Activated CD8-positive, alpha-beta memory T cell treated with anti-CD3 and anti-CD28 coated beads, Interleukin-2, amount 50 U/mL, for 1 hour (primary cell): ENCODE results near the gene CCNG2.

ENCODE experiments used
- DNase-seq: peaks from one replicate; pipeline ENCODE4 v3.0.0-alpha.2; 2020; ENCODE audit errors: extremely low read depth

CCNG2 gene

DNA sequence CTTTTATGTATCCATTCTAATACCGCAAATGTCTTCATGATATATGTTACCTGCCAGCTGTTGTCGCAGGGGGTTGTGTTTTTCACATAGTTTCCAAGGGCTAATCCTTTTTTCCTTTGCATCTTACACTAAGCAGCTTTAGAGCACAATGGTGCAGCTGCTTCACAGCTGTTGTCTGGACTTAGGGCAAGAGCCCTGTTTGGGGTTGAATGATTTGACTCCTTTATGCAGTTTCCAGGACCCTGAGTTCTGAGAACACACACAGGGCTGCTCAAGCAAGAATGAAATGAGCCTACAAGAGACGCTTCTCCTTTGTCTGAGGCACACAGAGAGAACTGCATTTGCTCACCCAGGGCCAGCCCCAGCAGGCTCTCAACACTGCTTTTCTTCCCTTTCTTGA is 20.2 kb downstream of the CCNG2 start:
- DNase-seq = no peak

DNA sequence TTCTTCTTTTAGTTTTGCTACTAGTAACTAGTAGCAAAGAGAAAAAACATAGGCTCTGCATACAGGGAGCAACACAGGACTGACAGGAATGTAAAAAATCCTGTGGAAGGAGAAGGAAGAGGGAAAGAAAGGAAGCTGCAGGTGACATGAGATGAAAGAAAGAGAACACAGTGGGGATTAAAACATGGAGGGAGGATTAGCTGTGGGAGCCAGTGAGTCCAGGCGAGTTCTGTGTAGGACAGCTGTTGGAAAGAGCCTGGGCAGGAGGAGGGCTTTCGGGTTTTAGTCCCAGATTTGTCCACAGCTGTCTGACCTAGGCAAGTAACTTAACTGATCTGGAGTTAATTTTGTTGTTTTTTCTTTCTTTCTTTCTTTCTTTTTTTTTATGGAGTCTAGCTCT is 21.6 kb downstream of the CCNG2 start:
- DNase-seq = no peak

DNA sequence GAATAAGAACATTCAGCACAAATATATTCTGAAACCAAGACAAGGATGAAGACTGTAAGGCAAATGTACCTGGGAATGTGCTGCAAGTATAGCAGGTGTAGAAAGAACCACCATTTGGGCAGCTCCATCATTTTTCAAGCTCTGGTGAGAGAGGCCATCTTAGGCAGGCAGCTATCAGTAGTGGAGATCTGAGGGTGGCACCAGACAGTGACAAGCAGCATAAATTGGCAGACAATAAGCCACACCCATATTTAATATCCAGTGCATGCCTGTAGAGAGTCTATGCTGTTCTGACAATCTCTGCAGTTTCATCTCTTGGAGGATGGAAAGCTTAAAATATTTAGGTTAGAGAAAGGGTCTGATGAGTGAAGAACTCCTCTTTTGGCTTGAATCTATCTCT is 22.5 kb downstream of the CCNG2 start:
- DNase-seq = no peak

DNA sequence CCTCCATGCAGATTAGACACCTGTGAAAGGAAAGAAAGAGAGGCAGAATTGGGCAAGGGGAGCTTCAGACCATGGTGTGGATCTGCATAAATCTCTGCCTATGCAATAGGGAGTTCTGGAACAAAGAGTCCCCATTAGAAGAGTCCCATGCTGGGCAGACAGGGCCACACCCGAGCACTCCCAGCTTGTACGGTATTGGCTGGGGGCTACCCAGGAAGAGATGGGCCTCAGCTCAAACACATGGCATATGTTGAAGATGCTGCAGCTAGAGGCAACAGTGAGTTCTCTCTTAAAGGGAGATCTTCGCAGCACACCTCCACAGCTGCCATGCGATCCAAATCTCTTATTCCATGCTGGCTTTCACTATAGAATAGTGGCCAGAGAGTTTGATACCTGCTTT is 24.7 kb downstream of the CCNG2 start:
- no peak for DNase-seq

DNA sequence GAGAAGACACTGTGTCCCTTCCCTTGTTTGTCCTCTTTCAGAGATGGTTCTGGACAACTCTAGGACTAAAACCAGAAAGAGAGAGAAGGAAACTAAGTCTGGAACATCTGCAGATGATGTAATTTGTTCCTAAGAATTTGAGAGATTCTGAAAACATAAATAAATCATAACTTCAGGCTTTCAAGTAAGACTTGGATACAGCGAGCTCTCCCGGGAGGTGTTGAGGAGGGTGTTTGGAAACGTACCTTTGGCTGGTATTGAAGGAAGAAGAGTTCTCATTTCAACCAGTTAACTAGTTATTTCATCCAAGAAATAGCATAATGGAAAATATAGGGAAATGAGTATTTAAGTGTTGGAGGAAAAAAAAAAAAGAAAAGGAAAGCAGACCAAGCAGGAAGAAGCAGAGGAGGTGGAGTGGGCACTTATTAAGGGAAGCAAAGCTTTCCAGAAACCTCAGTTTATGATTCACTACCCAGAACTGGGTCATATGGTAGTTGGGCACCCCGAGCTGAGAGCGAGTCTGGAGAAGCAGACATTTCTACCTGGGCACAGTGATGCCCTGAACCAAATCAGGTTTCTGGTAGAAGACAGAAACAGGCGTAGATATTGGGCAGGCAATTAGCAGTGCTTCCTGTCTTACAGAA is 26.9 kb downstream of the CCNG2 start:
- DNase-seq = no peak

DNA sequence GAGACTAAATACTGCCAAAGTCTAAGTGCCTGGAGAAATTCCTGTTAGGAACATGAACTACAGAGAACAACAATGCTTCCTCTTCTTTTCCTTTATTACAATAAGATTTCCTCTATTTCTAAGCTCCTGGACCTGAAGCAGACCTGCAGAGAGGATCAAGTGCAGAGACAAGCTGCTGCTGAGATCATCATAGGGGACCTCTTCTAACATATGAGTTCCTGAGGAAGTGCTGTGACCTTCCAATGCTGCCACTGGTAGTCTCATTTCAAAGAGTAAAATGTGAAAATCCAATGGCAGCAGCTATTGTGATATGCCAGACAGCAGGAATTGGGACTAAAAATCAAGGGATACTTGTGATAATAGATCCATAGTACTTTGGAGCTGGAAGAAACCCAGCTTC is 28.0 kb downstream of the CCNG2 start:
- DNase-seq = no peak

DNA sequence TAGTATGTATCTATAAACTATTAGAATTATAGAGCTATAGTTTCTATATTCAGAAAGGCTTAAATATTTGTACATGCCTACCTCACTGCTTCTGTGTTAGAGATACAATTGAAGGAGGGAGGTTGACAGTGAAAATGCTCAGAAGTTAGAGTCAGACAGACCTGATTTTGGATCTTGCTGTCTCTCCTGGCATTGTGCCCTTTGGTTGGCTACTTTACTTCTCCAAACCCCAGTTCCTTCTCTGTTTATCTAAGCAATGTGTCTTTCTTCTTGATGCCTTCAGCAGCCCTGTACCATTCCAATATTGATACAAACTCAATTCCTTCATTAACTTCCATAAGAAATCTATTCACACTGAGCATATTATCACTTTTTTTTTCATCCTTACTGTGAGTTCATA is 28.7 kb downstream of the CCNG2 start:
- no peak for DNase-seq

DNA sequence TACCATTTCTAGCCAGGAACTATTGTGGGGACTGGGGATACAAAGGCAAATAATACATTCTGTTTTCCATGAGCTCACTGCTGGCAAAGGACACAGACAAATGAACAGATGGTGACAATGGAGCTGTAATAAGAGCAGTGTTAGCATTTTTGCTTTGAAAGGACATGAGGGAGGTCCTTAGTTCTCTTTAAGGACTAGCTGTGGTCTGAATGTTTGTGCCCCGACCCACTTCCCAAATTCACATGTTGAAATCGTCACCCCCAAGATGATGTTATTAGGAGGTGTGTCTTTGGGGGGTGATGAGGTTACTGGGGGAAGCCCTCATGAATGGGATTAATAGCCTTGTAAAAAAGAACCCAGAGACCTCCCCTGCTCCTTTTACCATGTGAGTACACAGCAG is 30.3 kb downstream of the CCNG2 start:
- no peak for DNase-seq

DNA sequence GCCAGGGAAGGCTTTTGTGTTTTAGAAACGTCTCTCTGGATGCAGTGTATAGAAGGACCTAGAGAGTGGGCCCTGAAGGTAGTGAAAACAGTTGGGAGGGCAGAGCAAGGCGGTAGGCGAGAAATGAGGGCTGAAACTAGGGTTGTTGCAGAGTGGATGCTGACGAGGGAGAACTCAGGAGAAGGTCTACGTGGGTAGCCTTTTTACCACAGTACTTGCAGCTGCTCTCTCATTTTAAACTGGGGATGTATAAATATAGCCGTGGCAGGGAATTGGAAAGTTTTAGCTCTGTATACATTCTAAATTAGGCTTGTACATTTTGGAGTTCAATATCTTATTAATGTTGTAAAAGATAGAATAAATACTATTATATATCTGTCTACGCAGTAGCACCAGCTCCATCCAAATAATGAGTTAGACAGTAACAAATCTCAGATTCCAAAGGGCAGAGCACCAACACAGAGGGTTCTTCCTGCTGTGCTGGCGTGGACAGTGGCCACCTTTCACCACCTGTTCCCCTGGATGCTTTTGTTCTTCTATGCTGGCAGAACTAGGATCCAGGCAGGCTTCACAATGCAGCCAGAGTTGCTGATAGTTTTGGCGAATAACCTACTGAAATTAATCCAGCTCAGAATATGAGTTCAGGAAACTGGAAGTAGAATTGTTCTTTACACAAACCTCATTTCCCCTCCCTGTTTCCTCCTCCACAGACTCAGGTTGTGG is 31.7 kb downstream of the CCNG2 start:
- DNase-seq = no peak

DNA sequence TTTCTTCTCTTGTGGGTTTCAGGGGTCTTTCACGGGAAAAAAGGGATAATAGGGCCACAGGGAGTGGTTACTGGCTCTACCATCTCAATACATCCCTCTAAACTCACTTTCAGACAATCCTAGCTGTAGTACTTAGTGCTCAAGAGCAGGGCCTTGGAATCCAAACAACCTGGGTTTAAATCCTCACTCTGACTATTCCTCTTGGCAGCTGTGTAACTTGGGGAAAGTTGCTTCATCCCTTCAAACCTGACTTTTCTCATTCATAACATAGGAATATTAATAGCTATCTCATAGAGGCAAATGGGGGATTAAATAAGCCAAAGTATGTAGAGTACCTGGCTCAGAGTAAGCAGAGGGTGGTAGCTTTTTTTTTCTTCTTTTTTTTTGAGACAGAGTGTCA is 32.4 kb downstream of the CCNG2 start:
- no peak for DNase-seq

DNA sequence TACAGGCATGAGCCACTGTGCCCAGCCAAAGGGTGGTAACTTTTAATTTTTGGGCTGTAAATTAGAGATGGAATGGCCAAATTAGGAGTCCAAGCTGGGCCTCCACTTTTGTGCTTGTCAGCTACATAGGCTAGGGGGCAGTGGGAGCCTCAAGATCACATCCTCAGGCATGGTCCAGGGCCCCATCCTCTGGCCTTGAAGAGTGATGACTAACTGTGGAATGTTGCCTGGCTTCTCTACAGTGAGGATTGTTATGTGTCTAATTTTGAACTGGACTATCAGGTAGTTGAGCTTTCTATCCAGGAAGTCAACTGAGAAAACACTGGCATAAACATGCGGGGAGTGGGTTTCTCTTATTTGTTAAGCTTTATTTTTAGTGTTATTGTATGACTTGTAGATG is 33.0 kb downstream of the CCNG2 start:
- no peak for DNase-seq

DNA sequence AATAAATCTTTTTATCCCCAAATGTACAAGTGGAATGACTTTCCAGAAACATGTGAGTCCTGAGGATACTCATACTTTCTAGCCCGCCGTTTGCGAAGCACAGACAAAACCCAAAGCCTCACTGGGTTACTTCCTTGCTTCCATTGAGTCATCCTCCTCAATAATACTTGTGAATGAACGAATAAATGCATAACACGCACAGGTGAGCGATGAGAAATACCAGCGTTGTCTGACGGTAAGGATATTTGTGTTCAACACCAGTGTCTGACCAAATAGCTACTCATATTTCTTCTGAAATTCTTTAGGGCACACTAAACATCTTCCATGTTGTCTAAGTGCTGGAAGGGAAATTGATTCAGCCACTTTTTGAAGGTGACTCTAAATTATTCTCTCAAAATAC is 36.0 kb downstream of the CCNG2 start:
- DNase-seq = no peak

DNA sequence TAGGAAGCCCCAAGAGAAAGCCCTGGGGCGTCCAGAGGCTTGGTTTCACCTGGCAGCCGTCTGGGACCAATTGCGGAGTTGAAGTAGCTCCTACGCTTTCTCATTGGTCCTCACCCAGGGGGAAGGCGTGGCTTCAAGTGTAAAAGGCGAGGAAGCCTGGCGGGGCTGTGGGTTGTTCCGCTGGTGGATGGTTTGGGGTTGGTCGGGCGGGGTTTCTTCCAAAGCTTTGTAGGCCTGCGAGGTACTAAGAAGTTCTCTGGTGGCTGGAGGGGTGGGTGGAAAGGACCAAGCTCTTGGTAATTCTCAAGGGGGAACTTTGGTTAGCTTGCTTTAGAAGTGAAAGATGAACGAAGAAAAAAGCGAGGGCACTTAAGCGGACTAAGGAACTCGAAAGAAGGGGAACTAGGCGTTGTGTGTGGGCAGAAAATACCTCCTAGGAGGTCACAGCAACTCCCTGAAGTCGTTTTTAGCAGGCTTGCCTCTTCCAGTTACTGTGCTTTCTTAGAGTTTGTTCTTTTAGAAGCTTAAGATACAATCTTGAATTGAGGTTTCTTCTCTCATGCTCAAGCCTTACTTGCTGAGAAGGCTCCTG is 36.6 kb downstream of the CCNG2 start:
- peak; percentile 41 for DNase-seq

DNA sequence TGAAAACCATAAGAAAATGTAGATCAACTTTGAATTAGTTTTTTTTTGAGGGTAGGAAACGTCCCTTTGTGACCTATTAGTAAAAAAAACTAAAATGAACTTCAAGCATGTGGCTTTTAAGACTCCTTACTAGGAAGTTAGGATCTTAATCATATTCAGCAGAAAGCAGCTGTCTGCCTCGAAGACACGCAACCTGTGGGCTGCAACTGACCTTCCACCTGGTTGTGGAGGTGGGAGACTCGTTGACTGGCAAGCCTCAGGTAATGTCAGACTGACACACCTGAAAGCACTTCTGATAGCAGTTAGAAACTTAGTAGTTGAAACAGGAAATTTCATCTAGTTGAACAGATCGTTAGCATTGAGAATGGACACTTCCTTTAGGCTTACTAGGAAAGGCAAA is 37.4 kb downstream of the CCNG2 start:
- DNase-seq = no peak

DNA sequence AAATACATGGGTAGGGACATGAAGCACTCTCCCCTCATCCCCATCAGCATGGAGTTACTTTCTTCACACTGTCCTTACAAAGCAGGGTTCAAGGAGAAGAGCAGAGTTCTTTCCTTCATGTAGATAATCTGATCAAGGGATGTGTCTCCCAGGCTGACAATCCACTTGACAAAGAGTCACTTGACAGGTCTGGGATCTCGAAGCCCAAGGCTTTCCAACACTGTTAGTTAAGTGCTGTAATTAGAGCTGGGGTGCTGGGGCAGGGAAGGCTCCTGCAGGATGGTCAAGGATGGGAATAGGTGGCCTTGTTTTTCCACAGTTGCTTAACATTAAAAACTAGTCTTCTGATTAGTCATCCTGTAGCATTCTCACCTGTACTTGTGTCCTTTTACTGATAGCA is 38.0 kb downstream of the CCNG2 start:
- DNase-seq = no peak

DNA sequence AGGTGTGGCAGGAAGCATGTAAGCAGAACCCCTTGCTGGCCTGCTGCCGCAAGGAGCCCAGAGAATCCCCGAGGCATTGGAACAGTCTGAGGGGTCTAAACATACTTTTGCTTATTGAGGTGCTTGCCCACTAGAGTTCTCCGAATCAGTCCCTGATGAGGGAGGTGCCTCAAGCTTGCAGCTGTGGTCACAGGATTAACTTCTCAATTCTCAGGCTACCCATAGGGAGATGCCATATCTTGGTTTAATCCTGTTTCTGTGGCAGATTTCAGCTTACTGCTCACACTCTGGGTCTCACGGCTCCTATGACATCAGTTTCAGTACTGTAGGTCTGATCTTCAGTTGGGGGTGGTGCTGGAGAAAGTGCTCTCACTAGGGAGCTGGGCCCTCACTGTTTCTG is 39.9 kb downstream of the CCNG2 start:
- DNase-seq = no peak

DNA sequence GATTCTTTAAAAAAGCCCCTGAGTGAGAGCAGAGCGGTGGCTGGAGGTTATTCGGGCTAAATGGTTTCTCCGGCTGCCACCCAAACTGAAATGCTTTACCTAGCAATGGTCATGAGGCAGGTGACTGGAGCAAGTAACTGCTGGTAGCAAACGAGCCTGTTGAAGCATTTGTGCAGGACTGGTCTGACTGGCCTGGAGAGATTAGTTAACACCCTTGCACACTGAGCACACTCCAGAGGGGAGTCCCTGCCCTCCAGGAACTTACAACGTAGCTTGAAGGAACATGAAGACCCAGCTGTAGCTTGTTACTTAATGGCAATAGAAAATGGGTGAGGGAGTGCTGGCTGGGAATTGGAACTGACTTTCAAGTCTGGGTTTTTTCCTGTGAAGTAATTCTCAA is 40.4 kb downstream of the CCNG2 start:
- no peak for DNase-seq

DNA sequence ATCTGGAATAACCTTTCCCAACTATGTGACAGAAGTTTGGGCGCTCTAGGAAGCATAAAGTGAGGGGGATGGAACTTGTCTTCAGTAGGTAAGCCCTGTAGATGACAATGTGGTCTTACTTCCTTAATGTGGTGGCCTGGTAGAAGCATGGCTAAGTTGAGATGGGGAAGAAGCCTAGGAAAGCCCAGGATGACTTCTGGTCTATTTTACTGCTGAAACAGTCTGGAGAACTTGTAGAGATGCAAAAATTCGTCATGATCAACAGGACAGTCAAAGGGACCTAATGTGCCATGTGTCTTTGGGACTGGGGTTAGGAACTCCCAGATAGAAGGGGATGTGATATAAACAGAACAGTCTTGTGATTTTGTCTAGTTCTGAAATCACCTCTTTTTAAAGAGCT is 40.8 kb downstream of the CCNG2 start:
- no peak for DNase-seq

DNA sequence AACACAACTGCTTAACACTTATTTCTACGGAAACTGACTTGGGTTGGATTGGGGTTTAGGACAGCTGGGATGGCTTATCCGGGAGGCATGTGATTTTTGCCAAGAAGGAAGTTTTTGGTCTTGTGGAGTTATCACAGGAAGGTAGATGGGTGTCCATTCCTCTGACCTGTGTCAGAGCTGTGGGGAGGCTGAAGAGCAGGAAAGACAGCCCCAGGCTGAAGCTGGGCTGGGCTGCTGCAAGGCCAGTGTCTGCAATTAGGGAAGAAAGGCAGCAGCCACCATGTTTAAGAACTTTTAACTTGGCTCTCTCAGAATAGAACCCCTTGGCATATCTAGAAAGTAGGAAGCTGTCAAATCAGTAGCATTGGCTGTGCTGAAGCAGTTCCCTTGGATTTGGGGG is 42.3 kb downstream of the CCNG2 start:
- DNase-seq = no peak

DNA sequence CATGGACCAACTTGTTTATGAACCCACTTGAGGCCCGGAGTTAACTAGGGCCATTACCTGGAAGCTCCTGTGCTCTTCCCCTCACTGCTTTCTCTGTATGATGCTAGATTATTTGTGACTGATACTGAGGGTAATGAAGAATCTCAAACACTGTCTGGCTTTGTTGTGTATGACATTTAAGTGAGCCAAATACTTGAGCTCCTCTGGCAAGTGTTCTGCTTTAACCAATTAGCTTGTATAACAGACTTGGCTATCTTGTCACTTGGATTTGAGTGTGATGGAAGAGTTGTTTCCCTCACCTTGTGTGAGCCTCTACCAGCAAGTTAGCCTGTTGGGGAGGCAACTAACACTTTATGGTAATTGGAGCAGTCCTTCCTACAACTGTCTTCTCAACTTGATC is 42.7 kb downstream of the CCNG2 start:
- DNase-seq = no peak

DNA sequence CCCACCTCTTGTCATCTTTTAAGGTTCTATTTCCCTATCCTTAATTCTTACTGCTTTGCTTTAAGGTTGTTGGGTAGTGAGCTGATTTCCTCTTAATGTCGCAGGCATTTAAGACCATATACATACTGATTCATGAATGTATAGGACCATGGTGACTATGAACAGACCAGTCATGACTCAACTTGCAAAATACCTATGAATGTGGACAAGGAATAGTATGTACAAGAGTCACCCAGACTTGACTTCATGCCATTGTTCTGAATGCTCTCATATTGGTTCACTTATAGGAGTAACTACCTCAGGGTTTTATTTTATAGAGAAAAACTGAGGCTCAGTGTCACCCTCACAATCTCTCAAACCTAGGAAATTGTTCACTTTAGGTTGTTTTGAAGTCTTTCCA is 44.3 kb downstream of the CCNG2 start:
- DNase-seq = no peak

DNA sequence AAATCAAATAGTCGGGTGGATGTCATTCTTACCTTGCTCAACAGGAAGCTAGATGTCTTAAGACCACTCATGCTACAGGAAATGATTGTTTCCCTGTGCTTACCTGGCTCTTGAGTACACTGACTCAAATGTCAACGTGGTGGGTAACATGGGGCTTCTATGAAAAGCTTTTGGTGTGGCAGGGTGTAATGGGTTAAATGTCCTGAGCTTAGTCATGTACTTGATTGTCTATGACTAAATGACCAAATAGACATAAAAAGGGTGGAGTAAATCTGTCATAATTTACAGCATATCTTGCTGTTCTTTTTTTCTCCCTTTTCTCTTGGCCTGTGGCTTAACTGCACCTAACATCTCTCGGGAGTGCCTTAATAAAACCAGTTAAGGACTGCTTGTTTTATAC is 44.9 kb downstream of the CCNG2 start:
- DNase-seq = no peak

DNA sequence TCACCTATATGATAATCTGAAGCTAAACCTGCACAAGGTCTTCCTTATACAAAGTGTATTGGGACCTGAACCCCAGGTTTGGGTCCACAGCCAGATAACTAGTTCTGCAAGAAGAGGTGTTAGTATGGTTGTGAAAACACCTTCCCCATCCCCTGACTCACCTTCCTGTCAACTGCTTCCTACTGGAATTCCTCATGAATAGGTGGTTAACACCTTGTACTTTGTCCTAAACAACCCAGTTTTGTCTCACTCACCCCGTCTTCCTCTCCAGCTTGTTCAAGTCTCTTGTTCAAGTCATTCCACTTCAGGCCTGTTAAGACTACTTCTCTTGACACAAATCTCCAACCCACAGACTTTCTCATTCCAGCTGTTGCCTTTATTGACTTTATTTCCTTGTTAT is 45.5 kb downstream of the CCNG2 start:
- no peak for DNase-seq
